ENCODE data around the gene MIAT.
"Not testable (repeated sequence)": the region's sequence is repeated elsewhere in the genome, so short reads cannot be mapped to it uniquely, and the experiment has no call there.

MIAT gene

DNA sequence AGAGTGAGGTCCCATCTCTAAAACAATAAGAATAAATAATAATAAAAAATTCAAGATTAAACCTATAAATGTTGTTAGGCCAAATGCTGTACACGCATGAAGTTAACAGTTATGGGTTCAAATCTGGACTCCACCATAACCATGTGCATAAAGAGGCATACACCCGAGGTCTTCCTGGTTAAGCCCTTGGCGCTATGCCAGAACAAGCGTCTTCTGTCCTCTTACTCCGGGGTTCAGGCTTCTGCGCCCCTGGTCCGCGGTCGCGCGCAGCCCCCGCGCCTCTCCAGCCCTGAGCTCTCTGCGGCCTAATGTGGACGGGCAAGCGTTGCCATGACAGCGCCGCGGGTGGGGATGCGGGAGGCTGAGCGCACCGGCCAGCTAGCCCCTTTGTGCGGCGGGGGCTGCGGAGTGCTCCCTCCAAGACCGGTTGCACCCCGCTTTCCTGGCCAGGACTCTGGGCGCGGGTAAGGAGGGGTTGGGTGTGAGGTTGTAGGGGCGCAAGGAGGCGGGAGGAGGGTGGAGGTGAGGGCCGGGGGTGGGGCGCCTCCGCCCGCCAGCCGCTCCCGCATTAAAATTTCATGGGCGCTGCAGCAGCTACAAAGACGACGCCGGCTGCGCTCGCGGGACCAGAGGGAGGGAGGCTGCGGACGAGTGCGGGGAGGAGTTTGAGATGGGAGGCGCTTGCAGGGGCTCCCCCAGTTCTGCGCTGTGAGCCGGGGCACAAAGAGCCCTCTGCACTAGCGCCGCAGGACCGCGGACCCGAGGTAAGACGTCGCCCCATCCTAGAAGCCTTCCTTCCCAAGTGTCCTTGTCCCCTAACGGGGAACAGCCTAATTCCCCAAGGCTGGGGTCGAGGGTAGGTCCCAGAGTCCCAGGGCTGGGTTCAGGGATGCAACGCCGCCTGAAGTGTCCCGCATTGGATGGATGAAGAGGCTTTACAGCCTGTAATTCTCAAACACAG lies at the start of gene MIAT:
MIAT (plus strand) TSS at position 698 of the 961 bp plus-strand sequence.
- no peak for DNase-seq

DNA sequence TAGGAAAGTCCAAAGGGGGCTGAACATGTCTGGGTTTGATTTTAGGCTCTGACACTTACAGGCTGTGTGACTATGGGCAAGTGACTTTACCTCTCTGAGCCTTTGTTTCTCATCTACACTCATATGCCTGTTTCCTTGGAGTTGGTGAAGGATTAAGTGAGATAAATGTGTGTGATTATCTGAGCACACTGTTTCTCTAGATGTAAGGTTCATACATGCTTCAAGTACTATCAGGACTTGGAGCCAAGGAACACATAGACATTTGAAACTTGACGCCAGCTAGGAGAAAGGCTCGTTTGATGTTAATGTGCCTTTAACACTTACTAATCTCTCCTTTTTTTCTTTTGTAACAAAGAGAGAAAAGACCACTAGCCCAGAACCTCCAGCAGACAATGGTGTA lies 49.3 kb upstream of the MIAT start:
- no peak for DNase-seq

DNA sequence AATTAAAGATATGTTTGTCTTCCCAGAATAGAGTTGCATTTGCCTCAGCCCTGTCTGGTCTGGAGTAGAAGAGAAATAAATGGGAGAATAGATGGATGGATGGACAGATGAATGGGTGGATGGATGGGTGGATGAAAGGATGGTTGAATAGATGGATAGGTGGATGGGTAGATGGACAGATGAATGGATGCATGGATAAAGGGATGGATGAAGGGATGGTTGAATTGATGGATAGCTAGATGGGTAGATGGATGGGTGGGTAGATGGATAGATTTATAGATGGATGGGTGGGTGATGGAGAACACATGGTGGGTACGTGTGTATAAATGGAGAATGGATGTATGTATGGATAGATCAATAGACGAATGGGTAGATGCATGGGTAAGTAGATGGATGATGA lies 48.1 kb upstream of the MIAT start:
- DNase-seq, result no peak

DNA sequence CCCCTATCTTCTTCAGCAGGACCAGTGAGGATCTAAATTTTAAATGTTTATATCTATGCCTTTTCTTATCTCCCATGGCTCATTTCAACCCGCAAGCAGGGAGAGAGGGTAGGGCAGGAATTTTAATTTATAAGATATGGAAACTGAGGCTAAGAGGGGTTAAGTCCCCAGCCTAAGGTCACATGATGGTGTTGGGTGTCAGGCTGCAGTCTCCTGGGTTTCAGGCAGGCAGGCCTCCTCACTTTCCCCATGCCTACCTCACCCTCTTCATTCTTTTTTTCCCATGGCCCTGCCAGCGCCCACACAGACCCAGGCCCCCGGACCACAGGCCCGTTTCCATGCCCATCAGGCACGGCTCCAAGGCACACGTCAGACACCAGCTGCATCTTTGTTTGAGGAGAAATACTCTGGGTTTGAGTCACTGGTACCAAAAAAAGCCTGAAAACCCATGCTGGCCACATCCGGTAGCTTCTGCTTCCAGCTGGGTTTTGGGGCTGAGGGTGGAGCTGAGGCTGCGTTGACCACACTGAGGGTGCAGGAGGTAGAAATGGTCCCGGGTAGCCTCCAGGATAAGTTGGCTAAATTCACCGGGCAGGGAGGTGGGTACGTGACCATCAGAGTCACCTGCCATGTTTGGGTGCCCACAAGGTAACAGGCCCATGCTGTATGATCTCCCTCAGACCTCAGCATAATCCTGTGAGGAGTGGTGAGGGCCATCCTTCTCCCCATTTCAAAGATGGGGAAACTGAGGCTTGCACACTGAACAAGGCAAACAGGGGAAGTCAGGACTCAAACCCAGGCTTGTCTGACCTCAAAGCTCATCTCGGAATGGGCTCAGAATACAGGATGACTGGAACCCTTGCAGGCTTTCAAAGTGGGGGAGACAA lies 47.1 kb upstream of the MIAT start:
- no peak for DNase-seq

DNA sequence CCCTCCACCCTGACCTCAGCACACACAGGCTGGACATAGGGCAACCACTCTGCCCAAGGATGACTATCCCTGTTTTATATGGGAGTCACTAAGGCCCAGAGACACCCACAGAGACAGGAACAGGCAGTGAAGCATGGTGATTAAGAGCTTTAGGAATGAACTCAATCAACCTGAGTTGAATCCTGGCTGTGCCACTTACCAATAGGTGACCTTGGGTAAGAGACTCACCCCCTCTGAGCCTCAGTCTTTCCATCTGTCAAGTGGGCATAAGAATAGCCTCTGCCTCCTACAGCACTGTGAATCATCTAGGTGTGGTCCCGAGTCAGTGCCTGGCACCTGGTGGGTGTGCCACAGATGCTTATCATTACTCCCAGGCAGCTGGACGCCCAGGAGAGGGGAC lies 46.4 kb upstream of the MIAT start:
- DNase-seq, result no peak

DNA sequence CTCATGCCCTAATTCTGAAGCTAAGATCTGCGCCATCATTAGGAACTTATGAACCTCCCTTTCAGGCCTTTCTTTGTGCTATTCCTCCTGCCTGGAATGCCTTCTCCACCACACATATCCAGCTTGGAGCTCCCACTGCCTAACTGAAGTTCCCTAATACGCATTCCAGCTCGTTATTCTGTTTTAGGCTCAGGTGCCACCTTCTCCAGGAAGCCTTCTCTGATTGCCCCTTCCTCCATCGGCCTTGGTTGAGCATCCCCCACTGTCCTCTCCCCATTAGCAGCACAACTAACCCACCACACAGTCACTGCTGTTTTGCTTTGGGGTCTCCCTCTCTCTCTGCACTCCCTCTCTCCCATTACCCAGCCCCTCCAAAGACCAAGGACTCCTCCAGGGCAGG lies 44.7 kb upstream of the MIAT start:
- no peak for DNase-seq

DNA sequence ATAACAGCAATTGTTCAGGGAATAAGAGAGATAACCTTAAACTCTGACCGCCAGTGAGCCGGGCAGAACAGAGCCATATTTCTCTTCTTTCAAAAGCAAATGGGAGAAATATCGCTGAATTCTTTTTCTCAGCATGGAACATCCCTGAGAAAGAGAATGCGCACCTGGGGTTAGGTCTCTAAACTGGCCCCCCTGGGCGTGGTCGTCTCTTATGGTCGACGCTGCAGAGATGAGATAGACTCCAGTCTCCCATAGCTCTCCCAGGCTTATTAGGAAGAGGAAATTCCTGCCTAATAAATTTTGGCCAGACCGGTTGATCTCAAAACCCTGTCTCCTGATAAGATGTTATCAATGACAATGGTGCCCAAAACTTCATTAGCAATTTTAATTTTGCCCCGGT lies 43.6 kb upstream of the MIAT start:
- DNase-seq, result not testable (repeated sequence)

DNA sequence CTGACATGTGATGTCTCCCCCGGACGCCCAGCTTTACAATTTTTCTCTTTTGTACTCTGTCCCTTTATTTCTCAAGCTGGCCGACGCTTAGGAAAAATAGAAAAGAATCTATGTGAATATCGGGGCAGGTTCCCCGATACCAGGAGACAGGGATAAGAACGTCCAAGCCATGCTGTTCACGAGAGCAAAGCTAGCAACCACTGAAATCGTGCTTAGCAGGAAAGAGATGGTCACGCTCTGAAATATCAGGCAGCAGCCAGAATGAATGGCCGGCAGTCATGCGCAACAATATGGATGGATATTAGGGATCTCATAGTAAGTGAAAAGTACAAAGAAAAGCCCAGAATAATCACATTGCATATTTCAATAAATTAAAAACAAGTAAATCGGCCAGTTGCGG lies 43.1 kb upstream of the MIAT start:
- no peak for DNase-seq

DNA sequence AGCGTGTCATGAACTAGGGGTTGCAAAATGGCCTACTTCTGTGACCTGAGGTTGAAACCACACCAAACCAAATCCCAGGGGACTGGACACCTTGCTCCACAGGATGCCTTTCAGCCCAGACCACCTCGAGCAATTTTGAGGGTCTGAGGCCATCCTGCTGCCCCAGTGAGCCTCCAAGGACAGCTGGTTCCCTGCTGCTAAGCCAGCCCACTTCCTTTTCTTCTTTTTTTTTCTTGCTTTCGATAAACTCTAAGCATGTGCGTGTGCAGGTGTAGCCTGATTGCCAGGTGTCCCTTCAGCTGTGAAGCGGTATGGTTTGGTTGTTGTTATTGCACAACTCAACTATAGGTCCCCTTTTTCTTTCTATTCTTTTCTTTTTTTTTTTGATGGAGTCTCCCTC lies 42.2 kb upstream of the MIAT start:
- no peak for DNase-seq

DNA sequence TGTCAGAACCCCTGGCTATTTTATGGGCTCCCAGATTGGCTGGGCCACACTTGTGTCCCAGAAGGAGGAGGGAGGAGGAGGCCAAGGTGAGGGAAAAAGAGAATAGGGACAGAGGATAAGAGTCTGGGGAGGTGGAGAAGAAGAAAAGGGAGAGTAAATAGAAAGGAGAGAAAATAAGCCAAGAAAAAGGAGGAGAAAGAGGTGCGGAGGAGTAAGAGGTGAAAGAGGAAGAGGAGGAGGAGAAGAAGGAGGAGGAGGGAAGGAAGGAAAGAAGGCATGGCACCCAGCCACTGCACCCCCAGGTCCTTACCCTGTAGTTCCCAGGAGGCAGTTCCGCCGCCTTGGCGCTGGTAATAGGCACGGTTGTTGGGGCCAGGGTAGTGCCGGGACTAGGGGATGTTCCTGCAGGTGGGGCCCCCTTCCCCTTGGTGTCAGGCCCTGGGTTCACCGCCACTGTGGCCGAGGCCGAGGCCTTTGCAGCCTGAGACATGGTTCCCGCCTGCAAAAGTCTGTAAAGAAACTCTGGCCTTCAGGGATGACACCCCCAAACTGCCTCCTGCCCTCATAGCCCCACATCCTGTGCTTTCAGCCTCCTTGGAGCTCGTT lies 41.5 kb upstream of the MIAT start:
- DNase-seq, result no peak

DNA sequence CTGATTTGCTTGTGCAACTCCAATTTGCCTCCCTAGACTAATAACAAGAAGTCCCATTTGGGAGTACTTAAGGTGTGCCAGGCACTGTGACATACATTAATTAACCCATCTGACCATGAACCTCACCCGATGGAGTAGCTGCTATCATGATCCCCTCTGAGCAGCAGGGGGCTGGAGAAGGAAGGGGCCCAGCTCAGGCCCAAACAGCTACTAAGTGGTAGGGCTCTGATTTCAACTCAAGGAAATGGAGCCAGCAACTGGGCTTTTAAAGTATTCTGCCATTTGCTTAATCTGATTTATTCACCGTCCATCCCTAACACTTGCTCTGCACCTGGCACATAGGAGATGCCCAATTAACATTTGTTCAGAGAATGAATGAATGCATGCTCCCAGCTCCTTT lies 40.7 kb upstream of the MIAT start:
- no peak for DNase-seq

DNA sequence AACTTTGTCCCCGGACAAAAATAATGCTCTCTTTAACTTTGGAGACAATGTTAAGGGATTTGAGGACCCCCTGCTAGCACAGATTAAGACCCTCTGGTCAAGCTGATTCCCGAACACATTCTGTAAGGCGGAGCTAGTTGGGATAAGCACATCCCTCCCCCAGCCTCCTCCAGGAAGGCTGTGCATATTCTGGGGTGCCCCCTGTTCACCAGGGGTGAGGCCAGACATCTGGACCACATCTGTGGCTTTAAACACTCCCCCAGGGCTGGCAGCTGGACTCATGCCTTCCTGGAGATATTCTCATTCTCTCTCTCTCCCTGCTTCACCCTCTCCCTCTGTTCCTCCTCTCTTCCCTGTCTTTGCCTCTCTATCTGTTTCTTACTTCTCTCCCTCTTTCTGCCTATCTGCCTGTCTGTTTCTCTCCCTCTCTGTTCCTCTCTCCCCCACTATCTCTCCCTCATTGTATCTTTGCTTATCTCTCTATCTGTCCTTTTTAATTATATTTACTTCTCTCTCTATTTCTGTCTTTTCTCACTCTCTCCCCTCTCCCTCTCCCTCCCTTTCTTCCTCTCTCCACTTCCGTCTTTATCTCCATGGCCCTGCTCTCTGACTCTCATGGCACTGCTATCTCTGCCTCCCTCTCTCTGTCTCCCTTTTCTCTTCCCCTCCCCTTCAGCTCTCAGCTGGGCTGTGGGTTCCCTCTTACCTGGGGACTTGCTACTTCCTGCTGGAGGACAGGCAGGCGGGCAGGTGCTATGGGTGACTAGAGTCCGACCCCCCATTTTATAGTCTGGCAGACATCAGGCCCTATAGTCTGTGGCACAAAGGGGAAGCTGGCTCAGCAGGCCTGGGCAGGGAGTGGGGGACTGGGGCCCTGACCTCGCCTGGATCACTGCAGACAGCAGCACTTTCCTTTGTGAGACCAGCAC lies 39.9 kb upstream of the MIAT start, which contains the start of gene CRYBB1:
CRYBB1 (minus strand) TSS at position 757 of the 929 bp plus-strand sequence. CDS start 1,708 bp downstream, outside the sequence.
- DNase-seq, result no peak

DNA sequence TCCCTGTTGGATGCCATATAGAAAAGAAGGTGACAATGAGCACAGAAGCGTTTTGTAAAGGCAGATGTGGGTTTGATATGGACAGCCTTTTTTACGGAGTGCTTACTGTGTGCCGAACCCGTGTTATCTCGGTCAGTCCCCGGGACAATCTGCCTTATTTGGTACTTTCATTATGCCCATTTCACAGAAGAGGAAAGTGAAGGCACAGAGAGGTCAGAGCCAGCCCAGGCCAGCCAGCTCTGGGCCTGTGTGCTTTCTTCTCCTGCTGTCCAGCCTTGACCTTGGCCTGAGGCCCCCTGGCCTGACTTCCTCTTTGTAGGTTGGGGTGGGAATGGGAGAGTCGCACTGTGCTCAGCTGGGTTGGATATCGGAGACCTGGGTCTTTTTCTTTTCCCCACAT lies 38.9 kb upstream of the MIAT start:
- no peak for DNase-seq

DNA sequence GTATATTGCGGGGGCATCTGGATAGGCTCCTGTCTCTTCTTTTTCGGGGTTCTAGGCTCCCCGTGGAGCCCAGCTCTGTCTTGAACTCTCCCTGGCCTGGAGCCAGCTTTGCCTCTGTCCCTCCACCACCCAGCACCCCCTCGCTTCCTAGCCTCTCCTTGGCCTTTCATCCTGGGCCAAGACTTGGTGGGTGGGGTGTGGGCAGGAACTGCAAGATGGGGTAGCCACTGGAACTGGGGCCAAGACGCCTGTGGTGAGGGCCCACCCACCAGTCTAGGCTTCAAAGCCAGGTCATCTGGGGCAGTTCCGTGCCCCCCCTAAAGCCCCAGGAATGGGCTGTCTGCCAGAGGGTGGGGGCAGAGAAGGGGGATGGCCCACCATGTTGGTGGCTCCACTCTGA lies 37.9 kb upstream of the MIAT start:
- no peak for DNase-seq

DNA sequence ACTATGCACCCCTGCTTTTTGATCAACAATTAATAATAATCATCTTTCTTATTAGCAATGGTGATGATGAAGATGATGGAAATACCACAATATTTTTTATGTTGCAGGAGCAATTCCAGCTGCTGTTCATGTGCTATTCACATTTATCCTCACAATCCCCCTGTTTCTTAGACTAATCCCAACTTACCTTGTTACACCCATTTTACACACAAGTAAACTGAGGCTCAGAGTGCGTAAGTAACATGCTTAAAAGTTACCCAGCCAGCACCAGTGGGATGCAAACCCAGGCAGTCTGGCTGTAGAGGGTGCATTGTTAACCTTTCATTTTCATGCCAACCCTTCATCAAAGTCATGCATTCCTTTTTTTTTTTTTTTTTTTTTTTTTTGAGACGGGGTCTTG lies 37.2 kb upstream of the MIAT start:
- no peak for DNase-seq

DNA sequence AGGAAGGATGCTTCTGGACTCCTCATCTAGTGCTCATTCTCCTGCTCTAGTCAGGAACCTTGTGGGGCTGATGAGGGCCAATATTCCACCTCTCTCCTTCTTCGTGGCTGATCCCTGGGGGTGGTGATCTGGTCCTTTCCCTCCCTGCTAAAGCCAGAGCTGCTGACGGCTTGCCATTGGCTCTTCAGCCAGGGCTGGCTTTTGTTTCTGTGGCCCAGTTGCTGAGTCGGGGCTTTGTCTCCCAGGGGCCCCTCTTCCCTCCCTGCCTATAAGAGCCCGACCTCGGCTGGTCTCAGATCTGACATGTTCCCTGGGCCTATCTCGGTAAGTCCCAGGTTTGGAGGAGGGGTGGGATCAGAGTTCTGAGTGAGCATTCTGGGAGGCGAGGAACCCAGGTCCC lies 35.7 kb upstream of the MIAT start, which contains the start of gene CRYBA4:
CRYBA4 (plus strand) TSS at position 301 of the 400 bp plus-strand sequence. CDS start 634 bp downstream, outside the sequence.
- no peak for DNase-seq

DNA sequence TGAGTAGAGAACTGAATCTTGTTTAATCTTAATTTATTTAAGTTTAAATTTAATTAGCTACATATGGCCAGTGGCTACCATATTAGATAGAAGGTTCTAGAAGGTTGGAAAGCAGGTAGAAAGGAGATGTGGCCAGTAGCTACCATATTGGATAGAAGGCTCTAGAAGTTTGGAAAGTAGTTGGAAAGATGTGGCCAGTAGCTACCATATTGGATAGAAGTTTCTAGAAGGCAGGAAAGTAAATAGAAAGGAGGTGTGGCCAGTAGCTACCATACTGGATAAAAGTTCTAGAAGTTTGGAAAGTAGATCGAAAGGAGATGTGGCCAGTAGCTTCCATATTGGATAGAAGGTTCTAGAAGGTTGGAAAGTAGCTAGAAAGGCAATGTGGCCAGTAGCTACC lies 33.4 kb upstream of the MIAT start:
- no peak for DNase-seq

DNA sequence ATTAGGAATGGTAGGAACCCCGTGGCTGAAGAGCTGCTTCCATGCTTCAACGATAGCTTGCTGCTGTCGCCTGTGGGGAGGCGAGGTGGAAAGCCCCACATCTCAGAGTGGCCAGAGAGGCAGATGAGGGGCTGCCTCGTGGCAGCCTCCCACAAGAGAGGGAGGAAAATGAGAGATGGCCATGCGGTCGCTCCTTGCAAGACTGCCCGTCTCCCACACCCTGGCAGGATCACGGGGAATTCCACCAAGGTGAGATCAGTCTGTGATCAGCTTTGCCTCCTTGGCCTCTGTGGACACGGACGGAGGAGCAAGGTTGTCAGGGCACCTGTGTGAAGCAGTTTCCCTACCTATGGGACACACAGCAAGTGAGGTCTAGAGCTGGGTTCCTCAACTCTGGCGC lies 32.6 kb upstream of the MIAT start:
- no peak for DNase-seq

DNA sequence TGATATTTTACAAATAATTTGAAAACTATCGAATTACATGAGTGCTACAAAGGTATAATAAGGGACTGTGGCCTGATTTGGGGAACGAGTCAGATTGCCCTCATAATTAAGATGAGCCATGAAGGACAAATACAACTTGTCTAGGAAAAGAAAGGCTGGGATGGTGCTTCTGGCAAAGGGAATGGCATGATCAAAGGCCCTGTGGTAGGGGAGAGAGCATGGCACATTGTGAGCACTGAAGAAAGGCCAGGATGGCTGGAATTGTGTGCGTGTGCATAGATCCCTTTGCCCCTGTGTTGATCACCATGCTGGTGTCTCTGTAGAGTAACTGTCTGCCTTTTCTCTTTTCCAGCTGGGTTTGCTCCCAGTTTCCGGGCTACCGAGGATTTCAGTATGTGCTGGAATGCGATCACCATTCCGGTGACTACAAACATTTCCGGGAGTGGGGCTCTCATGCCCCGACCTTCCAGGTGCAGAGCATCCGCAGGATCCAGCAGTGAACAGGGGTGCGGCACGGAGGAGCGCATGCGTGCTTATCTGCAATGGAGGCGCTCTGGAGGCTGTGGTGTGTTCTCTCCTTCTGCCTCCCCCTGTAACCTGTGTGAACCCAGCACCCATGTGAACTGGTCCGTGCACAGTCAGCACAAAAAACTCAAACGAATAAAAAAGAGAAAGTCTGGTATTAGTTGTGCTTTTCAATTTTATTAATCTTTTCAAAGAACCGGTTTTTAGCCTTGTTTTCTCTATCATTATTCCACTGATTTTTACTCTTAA lies 27.2 kb upstream of the MIAT start:
- no peak for DNase-seq

DNA sequence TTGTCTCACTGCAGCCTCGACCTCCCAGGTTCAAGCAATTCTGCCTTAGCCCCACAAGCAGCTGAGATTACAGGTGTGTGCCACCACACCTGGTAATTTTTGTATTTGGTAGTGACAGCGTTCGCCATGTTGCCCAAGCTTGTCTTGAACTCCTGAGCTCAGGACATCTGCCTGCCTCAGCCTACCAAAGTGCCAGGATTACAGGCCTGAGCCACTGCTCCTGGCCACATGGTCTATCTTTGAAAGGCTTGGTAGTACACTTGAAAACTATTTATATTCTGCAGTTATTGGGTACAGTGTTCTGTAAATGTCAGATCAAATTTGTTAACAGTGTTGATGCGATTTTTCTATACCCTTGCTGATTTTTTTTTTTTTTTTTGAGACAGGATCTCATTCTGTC lies 26.1 kb upstream of the MIAT start:
- DNase-seq, result no peak

Measured in inflammatory macrophage treated with lipopolysaccharide for 4 hours (primary cell).